ENCODE data around the gene TCF7L1.

TCF7L1 gene

GRCh38 chr2:85344356-85344954, 211.3 kb downstream of the TCF7L1 start:
- TF ChIP-seq CTCF (IDR thresholded peaks at IDR 0.05; ENCODE audit: low read depth, low read length, missing control alignments): no peak
- H3K4me3 ChIP-seq (ENCODE audit: low read depth, low read length): no peak overlapping the region
- no peak for DNase-seq (ENCODE audit: low read depth)

GRCh38 chr2:85347599-85347998, 214.4 kb downstream of the TCF7L1 start:
- no peak overlapping the region for H3K4me3 ChIP-seq (ENCODE audit: low read depth, low read length)
- DNase-seq (ENCODE audit: low read depth): no peak
- TF ChIP-seq CTCF (IDR thresholded peaks at IDR 0.05; ENCODE audit: low read depth, low read length, missing control alignments): no peak

- DNase-seq (ENCODE audit: low read depth): no peak
- peak overlapping the region; percentile 99 for H3K4me3 ChIP-seq (ENCODE audit: low read depth, low read length)
- no peak for TF ChIP-seq CTCF (IDR thresholded peaks at IDR 0.05; ENCODE audit: low read depth, low read length, missing control alignments)
Measured at GRCh38 chr2:85353876-85354285, 220.7 kb downstream of the TCF7L1 start.

GRCh38 chr2:85354286-85355072, 221.3 kb downstream of the TCF7L1 start, which contains the start of the genes ELMOD3 and RETSAT:
ELMOD3 (plus strand) TSS chr2:85354769; CDS start chr2:85357199, 2,430 bp downstream.
RETSAT (minus strand) TSS chr2:85354528; CDS start chr2:85354507, 21 bp downstream.
- H3K4me3 ChIP-seq (ENCODE audit: low read depth, low read length): peak within 1 kb of the TSS; percentile 99
- no peak for TF ChIP-seq CTCF (IDR thresholded peaks at IDR 0.05; ENCODE audit: low read depth, low read length, missing control alignments)
- DNase-seq (ENCODE audit: low read depth): peak; percentile 99

GRCh38 chr2:85355073-85355410, 221.8 kb downstream of the TCF7L1 start:
- peak overlapping the region; percentile 99 for H3K4me3 ChIP-seq (ENCODE audit: low read depth, low read length)
- DNase-seq (ENCODE audit: low read depth): no peak
- TF ChIP-seq CTCF (IDR thresholded peaks at IDR 0.05; ENCODE audit: low read depth, low read length, missing control alignments): no peak

GRCh38 chr2:85355521-85355920, 222.3 kb downstream of the TCF7L1 start:
- no peak for DNase-seq (ENCODE audit: low read depth)
- TF ChIP-seq CTCF (IDR thresholded peaks at IDR 0.05; ENCODE audit: low read depth, low read length, missing control alignments): no peak

More at GRCh38 chr2:85355521-85355920, 222.3 kb downstream of the TCF7L1 start:
- peak overlapping the region; percentile 99 for H3K4me3 ChIP-seq (ENCODE audit: low read depth, low read length)
